Left renal pelvis (tissue), 4 donors: ENCODE data around the gene GPER1. TPM values are rescaled to one million over a fixed set of nuclear protein-coding genes. Genes with fewer than 3 reads are reported as not detected.
"Not testable (repeated sequence)": the region's sequence is repeated elsewhere in the genome, so short reads cannot be mapped to it uniquely, and the experiment has no call there.

Experiments used
- DNase-seq, 4 donors: peaks; one replicate each; pipeline ENCODE4 v3.0.0-alpha.2; 2013; ENCODE audit warnings: low read depth in 4 of 4, low spot score in 3 of 4
- polyA plus RNA-seq, 4 donors: library from polyadenylated mRNA; unstranded; fragments of 120-200 nt; gene quantifications; one replicate each; pipeline ENCODE4 v1.2.1, GENCODE V29; 2013; ENCODE audit not compliant: insufficient read length in 4 of 4

The GPER1 gene
- polyA plus RNA-seq, 4 donors = 5.3 to 6.5 (median 5.6) TPM

GRCh38 chr7:1137517-1138167 is 49.7 kb downstream of the GPER1 start:
- no peak for DNase-seq

GRCh38 chr7:1140476-1141104 is 52.7 kb downstream of the GPER1 start:
- DNase-seq = no peak

GRCh38 chr7:1141651-1142050 is 53.7 kb downstream of the GPER1 start:
- DNase-seq = no peak

- no peak for DNase-seq
These were observed 54.2 kb downstream of the GPER1 start for GRCh38 chr7:1142051-1142635.

GRCh38 chr7:1143031-1143430 is 55.1 kb downstream of the GPER1 start:
- not testable (repeated sequence) for DNase-seq

Other genes with a start within 250 kb of the GPER1 start
- 10 to 100 TPM; 21.3 to 68.0 (median 32.4) TPM for gene GET4, start 211.6 kb upstream of the GPER1 start, polyA plus RNA-seq
- gene ADAP1, start 133.4 kb upstream of the GPER1 start, polyA plus RNA-seq = 10 to 100 TPM in 3 of 4 donors, 1 to 10 TPM in 1; 3.1 to 16.2 (median 15.0) TPM
- gene COX19, start 112.6 kb upstream of the GPER1 start, polyA plus RNA-seq = 10 to 100 TPM in 3 of 4 donors, 1 to 10 TPM in 1; 7.2 to 19.3 (median 11.2) TPM
- 1 to 10 TPM; 1.3 to 6.4 (median 2.0) TPM for gene CYP2W1, start 104.9 kb upstream of the GPER1 start, polyA plus RNA-seq
- gene GPR146, start 43.6 kb upstream of the GPER1 start, polyA plus RNA-seq = 1 to 10 TPM; 1.7 to 4.6 (median 4.2) TPM
- 10 to 100 TPM; 19.4 to 24.2 (median 21.8) TPM for gene ZFAND2A, start 72.1 kb downstream of the GPER1 start, polyA plus RNA-seq
- 10 to 100 TPM in 1 of 4 donors, 1 to 10 TPM in 3; 5.8 to 17.3 (median 8.3) TPM for gene UNCX, start 144.8 kb downstream of the GPER1 start, polyA plus RNA-seq